Trophoblast cell (in vitro differentiated cells and primary cell): ENCODE data around the gene RTP5.

Experiments used
- DNase-seq, 2 donors: peaks; one replicate each; pipeline ENCODE4 v3.0.0-alpha.2; 2016
- H2AFZ ChIP-seq: 2 replicates; pipeline ENCODE4 v1.6.1; 2013; ENCODE audit warnings: low read length, moderate library complexity, mild to moderate bottlenecking; ENCODE audit not compliant: insufficient read depth, poor library complexity
- H2AK5ac ChIP-seq: 2 replicates; pipeline ENCODE4 v1.6.1; 2013; ENCODE audit warnings: mild to moderate bottlenecking, low read length
- H2BK120ac ChIP-seq: 2 replicates; pipeline ENCODE4 v1.6.1; 2013; ENCODE audit warnings: low read length, mild to moderate bottlenecking, moderate library complexity; ENCODE audit not compliant: insufficient read depth, poor library complexity
- H2BK12ac ChIP-seq: 2 replicates; pipeline ENCODE4 v1.6.1; 2013; ENCODE audit warnings: mild to moderate bottlenecking, low read length, moderate library complexity
- H2BK5ac ChIP-seq: 2 replicates; pipeline ENCODE4 v1.6.1; 2013; ENCODE audit warnings: low read length, low read depth, moderate library complexity, mild to moderate bottlenecking; ENCODE audit not compliant: poor library complexity
- H3K14ac ChIP-seq: 2 replicates; pipeline ENCODE4 v1.6.1; 2013; ENCODE audit warnings: mild to moderate bottlenecking, low read length
- H3K18ac ChIP-seq: 2 replicates; pipeline ENCODE4 v1.6.1; 2013; ENCODE audit warnings: mild to moderate bottlenecking, low read length
- H3K23ac ChIP-seq: 2 replicates; pipeline ENCODE4 v1.6.1; 2013; ENCODE audit warnings: low read length
- H3K27ac ChIP-seq: 2 replicates; pipeline ENCODE4 v1.5.1; 2013; ENCODE audit warnings: low read depth, mild to moderate bottlenecking, inconsistent platforms, low read length, moderate library complexity
- H3K27me3 ChIP-seq: 2 replicates; pipeline ENCODE4 v1.6.1; 2013; ENCODE audit warnings: inconsistent platforms, mild to moderate bottlenecking, low read length, moderate library complexity; ENCODE audit not compliant: insufficient read depth
- H3K36me3 ChIP-seq, 2 experiments: 1 replicate in 1 of 2; 2 replicates in 1 of 2; pipeline ENCODE4 v1.6.1; 2013; ENCODE audit warnings: low read length in 2 of 2, mild to moderate bottlenecking in 2 of 2, moderate library complexity in 1 of 2; ENCODE audit not compliant: insufficient read depth in 2 of 2, control insufficient read depth in 1 of 2
- H3K4ac ChIP-seq: 2 replicates; pipeline ENCODE4 v1.6.1; 2013; ENCODE audit warnings: low read depth, mild to moderate bottlenecking, low read length, moderate library complexity
- H3K4me1 ChIP-seq, 2 experiments: 1 replicate in 1 of 2; 2 replicates in 1 of 2; pipeline ENCODE4 v1.6.1; 2013; ENCODE audit warnings: low read length in 2 of 2, mild to moderate bottlenecking in 2 of 2, moderate library complexity in 1 of 2; ENCODE audit not compliant: insufficient read depth in 2 of 2, control insufficient read depth in 1 of 2
- H3K4me2 ChIP-seq: 2 replicates; pipeline ENCODE4 v1.6.1; 2013; ENCODE audit warnings: inconsistent platforms, mild to moderate bottlenecking, low read length, moderate library complexity
- H3K4me3 ChIP-seq: 2 replicates; pipeline ENCODE4 v1.5.1; 2013; ENCODE audit warnings: mild to moderate bottlenecking, low read depth, low read length, inconsistent platforms
- H3K79me1 ChIP-seq: one replicate; pipeline ENCODE4 v1.6.1; 2013; ENCODE audit warnings: low read length
- H3K79me2 ChIP-seq: 2 replicates; pipeline ENCODE4 v1.6.1; 2013; ENCODE audit warnings: low read length, mild to moderate bottlenecking; ENCODE audit not compliant: control insufficient read depth, insufficient read depth, poor library complexity
- H3K9ac ChIP-seq: 2 replicates; pipeline ENCODE4 v1.6.1; 2013; ENCODE audit warnings: mild to moderate bottlenecking, low read length
- H3K9me3 ChIP-seq: 2 replicates; pipeline ENCODE4 v1.6.1; 2013; ENCODE audit warnings: low read depth, mild to moderate bottlenecking, control low read depth, inconsistent platforms, low read length; ENCODE audit not compliant: insufficient read depth
- H4K12ac ChIP-seq: 2 replicates; pipeline ENCODE4 v1.6.1; 2013; ENCODE audit warnings: low read depth, mild to moderate bottlenecking, low read length, moderate library complexity
- H4K8ac ChIP-seq: 2 replicates; pipeline ENCODE4 v1.6.1; 2013; ENCODE audit warnings: low read depth, mild to moderate bottlenecking, low read length, moderate library complexity
- H4K91ac ChIP-seq: one replicate; pipeline ENCODE4 v1.6.1; 2013; ENCODE audit warnings: low read depth, mild to moderate bottlenecking, low read length, moderate library complexity
- WGBS: extraction: QIAGEN DNeasy Blood & Tissue Kit; methylation state at CpG from one replicate; pipeline ENCODE4 v1.1.7; 2013; ENCODE audit warnings: missing lambda C conversion rate; ENCODE audit not compliant: insufficient read length, insufficient coverage; ENCODE audit errors: extremely low coverage; 5-methylcytosine and 5-hydroxymethylcytosine counted together

RTP5 gene

DNA sequence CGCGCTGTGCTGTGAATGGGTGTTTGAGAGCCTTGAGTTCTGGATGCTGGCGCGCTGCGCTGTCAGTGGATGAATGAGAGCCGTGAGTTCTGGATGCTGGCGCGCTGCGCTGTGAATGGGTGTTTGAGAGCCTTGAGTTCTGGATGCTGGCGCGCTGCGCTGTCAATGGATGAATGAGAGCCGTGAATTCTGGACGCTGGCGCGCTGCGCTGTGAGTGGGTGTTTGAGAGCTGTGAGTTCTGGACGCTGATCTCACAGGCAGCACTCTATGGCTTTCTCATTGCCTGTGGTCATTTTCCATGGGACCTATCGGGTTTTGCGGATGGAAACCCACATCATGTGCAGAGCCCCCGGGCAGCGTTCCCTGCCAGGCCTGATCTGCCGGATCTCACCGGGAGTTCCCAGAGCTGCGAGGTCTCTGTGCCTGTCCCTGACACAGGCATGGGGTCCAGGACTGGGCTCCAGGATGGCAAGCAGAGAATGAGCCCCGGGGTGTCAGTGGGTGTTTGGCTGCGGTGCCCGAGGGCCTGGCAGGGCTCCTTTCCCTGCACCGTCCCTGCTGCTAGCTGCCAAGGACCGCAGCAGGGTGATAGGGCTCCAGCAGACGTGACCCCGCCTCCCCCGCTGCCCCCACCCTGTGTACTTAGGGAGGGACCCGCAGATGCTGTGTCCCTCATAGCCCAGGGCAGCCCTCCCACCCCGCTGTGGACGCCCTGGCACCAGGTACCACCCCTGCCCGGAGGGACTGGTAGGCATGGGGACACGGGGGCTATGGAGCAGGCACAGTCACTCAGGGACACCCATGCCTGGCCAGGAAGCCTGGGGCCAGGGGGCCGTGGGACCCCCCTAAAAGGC is 20.5 kb upstream of the RTP5 start:
- peaks cover 3 to 5% of the 10 kb centered on the region in 2 experiments for H3K4me1 ChIP-seq
- no peak overlapping the region for H3K9ac ChIP-seq
- H3K14ac ChIP-seq: no peak overlapping the region
- no peak overlapping the region for H4K12ac ChIP-seq
- H4K8ac ChIP-seq: no peak overlapping the region
- H3K4me2 ChIP-seq: no peak overlapping the region
- H3K79me1 ChIP-seq: no peaks in the 10 kb centered on the region
- H3K4me3 ChIP-seq: no peak overlapping the region
- H2BK5ac ChIP-seq: no peak overlapping the region
- H4K91ac ChIP-seq: no peak overlapping the region
- no peaks in the 10 kb centered on the region for H3K79me2 ChIP-seq
- peaks cover 10% of the 10 kb centered on the region for H3K27me3 ChIP-seq
- WGBS: no CpG with 5 or more reads among the region's 39 CpGs
- no peak overlapping the region for H3K23ac ChIP-seq
- peaks cover 3% of the 10 kb centered on the region for H3K9me3 ChIP-seq
- no peak overlapping the region for H2BK12ac ChIP-seq
- no peak overlapping the region for H3K18ac ChIP-seq
- H3K4ac ChIP-seq: no peak overlapping the region
- H2AFZ ChIP-seq: no peak overlapping the region
- no peak overlapping the region for H2AK5ac ChIP-seq
- H3K27ac ChIP-seq: no peak overlapping the region
- H3K36me3 ChIP-seq: no peaks in the 10 kb centered on the region
- peak in 1 of 2 donors; percentile 19 for DNase-seq
- no peak overlapping the region for H2BK120ac ChIP-seq

DNA sequence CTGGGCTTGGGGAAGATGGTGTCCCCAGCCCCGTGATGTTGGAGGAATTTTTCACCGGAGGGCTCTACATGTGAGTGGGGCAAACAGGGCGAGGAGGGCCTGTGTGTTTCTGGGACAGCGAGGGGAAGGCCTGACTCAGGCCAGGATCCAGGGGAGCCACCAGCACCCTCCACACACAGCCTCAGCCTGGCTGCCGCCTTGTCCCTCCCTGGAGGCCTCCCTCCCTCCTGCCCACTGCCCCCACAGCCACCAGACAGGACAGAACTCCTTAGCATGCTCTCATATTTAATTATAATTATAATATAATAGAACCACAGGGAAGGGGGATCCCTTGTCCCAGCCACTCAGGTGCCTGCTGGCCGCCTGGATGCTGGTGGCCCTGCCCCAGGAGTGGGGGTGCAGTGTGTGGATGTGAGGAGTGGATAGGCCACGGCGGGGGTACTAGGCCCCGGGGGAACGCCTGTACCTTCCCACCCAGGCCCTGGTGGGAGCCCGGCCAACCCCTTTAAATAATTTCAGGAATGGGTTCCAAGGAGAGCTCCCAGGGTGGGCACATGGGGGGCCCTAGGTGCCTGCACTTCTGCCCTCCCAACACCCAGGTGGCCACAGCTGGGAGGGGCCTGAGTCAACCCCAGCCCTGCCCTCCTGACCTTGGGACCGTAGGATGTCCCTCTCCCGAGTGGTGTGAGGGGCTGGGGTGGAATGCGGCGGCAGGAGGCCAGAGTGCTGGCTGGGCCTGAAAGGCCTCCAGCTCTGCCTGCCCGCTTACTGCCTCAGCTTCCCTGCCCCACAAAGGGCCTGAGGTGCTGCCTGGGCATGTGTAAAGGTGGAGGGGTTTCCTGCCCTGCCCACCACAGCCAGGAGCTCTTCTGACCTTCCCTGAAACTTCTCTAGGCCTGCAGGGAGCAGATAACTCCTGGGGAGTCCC is 19.6 kb upstream of the RTP5 start:
- no peak overlapping the region for H2BK12ac ChIP-seq

DNA sequence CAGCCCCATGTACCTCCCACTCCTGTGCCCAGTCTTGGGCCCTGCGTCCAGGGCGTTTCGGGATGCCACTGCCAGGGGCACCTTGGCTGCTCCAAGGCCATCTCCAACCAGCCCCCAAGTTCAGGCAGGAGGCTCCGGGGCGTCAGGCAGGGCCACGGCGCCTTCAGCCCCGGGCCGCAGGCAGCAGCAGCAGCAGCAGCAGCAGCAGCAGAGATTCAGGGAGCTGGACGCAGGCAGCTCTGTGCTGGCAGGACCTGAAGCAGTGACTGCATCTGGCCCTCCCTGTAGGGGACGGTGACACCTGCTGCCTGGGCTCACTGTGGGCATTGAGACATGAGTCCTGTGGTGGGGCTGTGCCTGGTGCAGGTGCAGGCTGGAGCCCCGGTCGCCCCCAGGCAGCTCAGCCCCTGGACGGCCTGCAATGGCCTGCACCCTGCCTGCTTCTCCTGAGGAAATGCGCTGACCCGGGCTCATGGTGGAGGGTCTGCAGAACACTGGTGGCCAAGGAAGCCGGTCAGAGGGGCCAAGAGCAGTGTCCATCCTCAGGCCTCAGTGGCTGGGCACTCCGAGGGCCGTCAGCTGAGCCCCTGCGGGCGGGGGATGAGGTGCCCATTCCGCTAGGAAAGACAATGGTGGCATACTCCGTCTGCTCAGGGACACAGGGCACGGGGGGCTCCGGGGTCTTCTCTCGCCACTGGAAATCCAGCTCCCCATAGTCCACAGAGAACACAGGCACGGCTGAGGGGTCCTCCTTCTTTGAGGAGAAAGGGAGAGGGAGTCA is 18.8 kb upstream of the RTP5 start:
- Histone ChIP-seq H3K23ac (no peak overlapping the region), H3K9me3 (peaks cover 3% of the 10 kb centered on the region), H3K27ac (no peak overlapping the region), H3K4me3 (no peak overlapping the region), H2AK5ac (no peak overlapping the region), H3K27me3 (peaks cover 5% of the 10 kb centered on the region), H4K91ac (no peak overlapping the region), H3K36me3 (no peaks in the 10 kb centered on the region), H3K4ac (no peak overlapping the region), H3K4me1 (no peaks in the 10 kb centered on the region), H3K14ac (no peak overlapping the region), H3K4me2 (no peak overlapping the region), H2BK12ac (no peak overlapping the region), H2BK120ac (no peak overlapping the region), H3K79me2 (no peaks in the 10 kb centered on the region), H3K79me1 (no peaks in the 10 kb centered on the region), H4K8ac (no peak overlapping the region), H3K9ac (no peak overlapping the region), H2AFZ (no peak overlapping the region), H3K18ac (no peak overlapping the region), H2BK5ac (no peak overlapping the region), H4K12ac (no peak overlapping the region)
- DNase-seq: no peak
- no CpG with 5 or more reads among the region's 27 CpGs for WGBS

More for the DNA sequence above, 19.6 kb upstream of the RTP5 start:
- Histone ChIP-seq H2BK5ac (no peak overlapping the region), H3K4me3 (no peak overlapping the region), H4K91ac (no peak overlapping the region), H3K23ac (no peak overlapping the region), H3K4ac (no peak overlapping the region), H3K27me3 (peaks cover 10% of the 10 kb centered on the region), H2AFZ (no peak overlapping the region), H3K27ac (no peak overlapping the region), H3K79me2 (no peaks in the 10 kb centered on the region), H3K9me3 (peaks cover 3% of the 10 kb centered on the region), H3K36me3 (no peaks in the 10 kb centered on the region), H2AK5ac (no peak overlapping the region), H4K8ac (no peak overlapping the region), H3K79me1 (no peaks in the 10 kb centered on the region), H2BK120ac (no peak overlapping the region), H3K18ac (no peak overlapping the region), H3K4me2 (no peak overlapping the region), H3K4me1 (no peaks in the 10 kb centered on the region), H3K14ac (no peak overlapping the region), H4K12ac (no peak overlapping the region), H3K9ac (no peak overlapping the region)
- no CpG with 5 or more reads among the region's 16 CpGs for WGBS
- no peak for DNase-seq
